CD4-positive, alpha-beta T cell treated with Interleukin-6 for 4 hours (primary cell): ENCODE data around the gene SMIM24.

ENCODE experiments used
- DNase-seq: peaks from one replicate; pipeline ENCODE4 v3.0.0-alpha.2; 2020; ENCODE audit warnings: mixed read lengths

Gene SMIM24

GRCh38 chr19:3496392-3497273, 16.3 kb upstream of the SMIM24 start:
- DNase-seq = no peak

GRCh38 chr19:3494559-3494958, 14.2 kb upstream of the SMIM24 start:
- DNase-seq = peak; percentile 75

GRCh38 chr19:3494051-3494450, 13.7 kb upstream of the SMIM24 start:
- DNase-seq = peak; percentile 37

- no peak for DNase-seq
These were observed 13.3 kb upstream of the SMIM24 start for GRCh38 chr19:3493651-3494050.

- DNase-seq = no peak
These were observed 12.6 kb upstream of the SMIM24 start for GRCh38 chr19:3492919-3493318.

GRCh38 chr19:3492131-3492839, 12.0 kb upstream of the SMIM24 start:
- DNase-seq = no peak

- no peak for DNase-seq
These were observed 11.2 kb upstream of the SMIM24 start for GRCh38 chr19:3491396-3492119.

GRCh38 chr19:3483226-3483628, 2.9 kb upstream of the SMIM24 start, which contains the start of gene SMIM44:
TSS of gene SMIM44 (minus strand) at chr19:3483441. CDS start at chr19:3483403, 38 bp downstream.
- DNase-seq = no peak

GRCh38 chr19:3482507-3483225, 2.3 kb upstream of the SMIM24 start:
- DNase-seq = no peak

- no peak for DNase-seq
These were observed 1.1 kb upstream of the SMIM24 start for GRCh38 chr19:3481241-3482090.

- peak; percentile 14 for DNase-seq
These were observed 500 bp downstream of the SMIM24 start for GRCh38 chr19:3479834-3480215.

GRCh38 chr19:3479177-3479833, 1.0 kb downstream of the SMIM24 start:
- peak; percentile 37 for DNase-seq

- peak; percentile 33 for DNase-seq
These were observed 1.7 kb downstream of the SMIM24 start for GRCh38 chr19:3478409-3479176.

- DNase-seq = no peak
These were observed 2.4 kb downstream of the SMIM24 start for GRCh38 chr19:3477951-3478350.

GRCh38 chr19:3477506-3477905, 2.8 kb downstream of the SMIM24 start:
- DNase-seq = no peak

GRCh38 chr19:3476830-3477229, 3.5 kb downstream of the SMIM24 start:
- no peak for DNase-seq

GRCh38 chr19:3475449-3475848, 4.9 kb downstream of the SMIM24 start:
- DNase-seq = no peak

- DNase-seq = no peak
These were observed 5.7 kb downstream of the SMIM24 start for GRCh38 chr19:3474614-3475013.

- DNase-seq = no peak
These were observed 6.3 kb downstream of the SMIM24 start for GRCh38 chr19:3474010-3474409.

GRCh38 chr19:3471954-3472655, 8.2 kb downstream of the SMIM24 start:
- peak; percentile 50 for DNase-seq
